Heart left ventricle (tissue), 16 donors: Measurements from ENCODE around the gene TRIM41. TPM values are rescaled to one million over a fixed set of nuclear protein-coding genes. Genes with fewer than 3 reads are reported as not detected.
A peak's percentile ranks its signal among the peaks of the same experiment; 100 is the strongest.

ENCODE experiments used
- ATAC-seq, 4 donors: fragments of 200-7000 bp; cut with Tn5 transposase; one replicate each; pipeline ENCODE4 v1.9.1; 2020 to 2022; ENCODE audit warnings: moderate library complexity in 4 of 4, mild to moderate bottlenecking in 3 of 4, moderate number of reproducible peaks in 1 of 4
- DNase-seq, 5 donors: peaks; one replicate each; pipeline ENCODE4 v3.0.0-alpha.2; 2020
- H3K27ac ChIP-seq, 12 donors: fragments of 200-600 bp; sonication (generic) in 4 of 12; one replicate each; pipeline versions ENCODE4 v1.5.0 to v1.8.0; 2016 to 2022; ENCODE audit warnings: mild to moderate bottlenecking in 2 of 12
- H3K27me3 ChIP-seq, 9 donors: fragments of 200-600 bp; sonication (generic) in 2 of 9; one replicate each; pipeline versions ENCODE4 v1.5.1 to v1.8.0; 2016 to 2022; ENCODE audit warnings: mild to moderate bottlenecking in 3 of 9
- H3K36me3 ChIP-seq, 9 donors: fragments of 200-600 bp; sonication (generic) in 2 of 9; one replicate each; pipeline versions ENCODE4 v1.5.0 to v1.8.0; 2018 to 2022; ENCODE audit warnings: mild to moderate bottlenecking in 2 of 9
- H3K4me1 ChIP-seq, 12 donors: fragments of 200-600 bp; sonication (generic) in 4 of 12; one replicate each; pipeline versions ENCODE4 v1.5.0 to v1.8.0; 2016 to 2022; ENCODE audit warnings: mild to moderate bottlenecking in 3 of 12
- H3K4me3 ChIP-seq, 12 donors: fragments of 200-600 bp; sonication (generic) in 4 of 12; one replicate each; pipeline versions ENCODE4 v1.5.0 to v1.8.0; 2017 to 2022; ENCODE audit warnings: mild to moderate bottlenecking in 9 of 12, moderate library complexity in 4 of 12
- H3K9me3 ChIP-seq, 12 donors: fragments of 200-600 bp; sonication (generic) in 4 of 12; one replicate each; pipeline versions ENCODE4 v1.5.0 to v1.8.0; 2016 to 2022; ENCODE audit warnings: mild to moderate bottlenecking in 1 of 12
- CTCF ChIP-seq, 12 donors: fragments of 200-600 bp; sonication (generic) in 4 of 12; IDR thresholded peaks; one replicate each; pipeline versions ENCODE4 v1.5.0 to v1.8.0; 2018 to 2022; ENCODE audit warnings: antibody characterized with exemption in 12 of 12, mild to moderate bottlenecking in 5 of 12
- POLR2A ChIP-seq, 2 donors: fragments of 450-650 bp; IDR thresholded peaks; one replicate each; pipeline ENCODE4 v1.6.1; 2017; ENCODE audit warnings: antibody characterized with exemption in 2 of 2, mild to moderate bottlenecking in 2 of 2, moderate library complexity in 2 of 2
- whole genome bisulfite sequencing, 4 donors: extraction: QIAGEN DNeasy Blood & Tissue Kit in 2 of 4; methylation state at CpG; one replicate each; pipeline versions ENCODE4 v1.1.5 to v1.1.7; 2013 to 2018; 5-methylcytosine and 5-hydroxymethylcytosine counted together
- intact Hi-C, 10 donors: fragments of 100-400 bp; cut with DNase I; formaldehyde crosslinking; loops; one replicate each; pipeline versions ENCODE4 v1.11.1 to v1.14.2; 2022
- polyA plus RNA-seq, 2 donors: library from polyadenylated mRNA; stranded (reverse); fragments of 200-250 nt; gene quantifications; one replicate each; pipeline ENCODE4 v1.2.3, GENCODE V29; 2013
- total RNA-seq, 9 donors: library from RNA; depleted of rRNA in 2 of 9; stranded (reverse); fragments of >200 nt in 2 of 9; fragmentation: NEBNext Ultra II Directional in 3 of 9; extraction: Animal tissue kit (Norgen Biotek cat#: 25700) in 3 of 9; gene quantifications; one replicate each; pipeline versions ENCODE4 v1.1.0 to v1.2.4, GENCODE V29; 2016 to 2023
- donor health status: ischemic (EF 13 %, LVEDD 7.1; RV severe dilation, severe dysfunction).
- donor health status: healthy with polysubstance abuse.
- donor health status: DM: no; HTN: yes; CAD: no.
- donor health status: DM: no; HTN: no; CAD: no.
- donor health status: ischemic (EF 25% LVEDD 6.9; RV normal size, moderate dysfunction).
- donor health status: ischemic (EF 25% LVEDD 5.7; RV mildly dilated, moderate dysfunction).
- donor health status: healthy.
- donor health status: DM: yes; HTN: yes; CAD: no.
- donor health status: ischemic (EF 35%, LVEDD 5.7; RV mildly dilated, moderate dysfunction).
- donor health status: nonischemic (EF 11% LVEDD 7.7; RV severe dilation, severe dysfunction).
- donor health status: DM: yes; HTN: yes; CAD: no.
- donor health status: PGD.
- donor health status: ischemic (EF 29% LVEDD 5.4; RV normal size, mild dysfunction).
- donor health status: nonischemic (EF 23%, LVEDD 6.1; RV moderate dilation, normal function).

Gene TRIM41
- total and polyA plus RNA-seq, 11 donors: 12.3 to 27.3 (median 22.4) TPM

- peak; percentile 68 to 79 (median 71) for DNase-seq
- no peaks in the 10 kb centered on the region for H3K9me3 ChIP-seq
- peaks cover 0 to 3% (median 0%) of the 10 kb centered on the region in 9 donors for H3K27me3 ChIP-seq
- intact Hi-C loops: loop anchor here in 5 of 10 donors (5.0 to 10.0 kb wide), 6 partner anchors 80 to 397 kb away; partner anchors contain the start of genes MGAT1 (in 1 of the 5), TRIM52 (in 1 of the 5) and ZFP62 (in 1 of the 5)
- H3K36me3 ChIP-seq: no peaks in the 10 kb centered on the region
- H3K27ac ChIP-seq: no peak overlapping the region
- no peak overlapping the region for H3K4me3 ChIP-seq
- 36 to 45% (median 41%) methylated on average over 25 of the region's 25 CpGs for WGBS, 4 donors
- ATAC-seq: peak; percentile 72 to 87 (median 86)
- H3K4me1 ChIP-seq: peaks cover 0 to 24% (median 5%) of the 10 kb centered on the region in 12 donors
- TF ChIP-seq POLR2A (IDR thresholded peaks at IDR 0.05): no peak
- peak; percentile 67 to 86 (median 80) for TF ChIP-seq CTCF (IDR thresholded peaks at IDR 0.05)
Observed at GRCh38 chr5:181181650-181182565, 41.2 kb upstream of the TRIM41 start.

- WGBS, 4 donors: 61 to 84% (median 68%) methylated on average over 12 of the region's 12 CpGs
Observed at GRCh38 chr5:181182651-181183050, 40.4 kb upstream of the TRIM41 start.

GRCh38 chr5:181184845-181185216, 38.2 kb upstream of the TRIM41 start:
- WGBS, 4 donors: 74 to 90% (median 86%) methylated on average over 16 of the region's 16 CpGs
- peak overlapping the region in 4 of 12 donors; percentile 9 to 49 (median 35) for H3K27ac ChIP-seq
- peak in 1 of 5 donors; percentile 11 for DNase-seq
- no peaks in the 10 kb centered on the region for H3K27me3 ChIP-seq
- H3K36me3 ChIP-seq: no peaks in the 10 kb centered on the region
- intact Hi-C loops: loop anchor here in 7 of 10 donors (5.0 to 10.0 kb wide), 7 partner anchors 37 to 400 kb away; partner anchors contain the start of genes TRIM52 (in 5 of the 7), MGAT1 (in 1 of the 7), TRIM41 (in 1 of the 7) and ZFP62 (in 1 of the 7)
- ATAC-seq: no peak
- peaks cover 0 to 33% (median 9%) of the 10 kb centered on the region in 12 donors for H3K4me1 ChIP-seq
- no peaks in the 10 kb centered on the region for H3K9me3 ChIP-seq
- no peak for TF ChIP-seq CTCF (IDR thresholded peaks at IDR 0.05)
- no peak for TF ChIP-seq POLR2A (IDR thresholded peaks at IDR 0.05)
- peak overlapping the region in 9 of 12 donors; percentile 30 to 67 (median 58) for H3K4me3 ChIP-seq

More at GRCh38 chr5:181182651-181183050, 40.4 kb upstream of the TRIM41 start:
- intact Hi-C loops: loop anchor here in 5 of 10 donors (5.0 to 10.0 kb wide), 6 partner anchors 80 to 398 kb away; partner anchors contain the start of genes MGAT1 (in 1 of the 5), TRIM52 (in 1 of the 5) and ZFP62 (in 1 of the 5)
- H3K4me1 ChIP-seq: peaks cover 0 to 30% (median 5%) of the 10 kb centered on the region in 12 donors
- H3K4me3 ChIP-seq: no peak overlapping the region
- no peak overlapping the region for H3K27ac ChIP-seq
- TF ChIP-seq CTCF (IDR thresholded peaks at IDR 0.05) (no peak), POLR2A (IDR thresholded peaks at IDR 0.05) (no peak)
- no peaks in the 10 kb centered on the region for H3K27me3 ChIP-seq
- no peaks in the 10 kb centered on the region for H3K36me3 ChIP-seq
- ATAC-seq (no peak), DNase-seq (peak in 1 of 5 donors; percentile 20)
- H3K9me3 ChIP-seq: no peaks in the 10 kb centered on the region

- Histone ChIP-seq H3K27ac (no peak overlapping the region), H3K36me3 (no peaks in the 10 kb centered on the region), H3K9me3 (no peaks in the 10 kb centered on the region), H3K4me3 (no peak overlapping the region), H3K4me1 (peaks cover 0 to 38% (median 9%) of the 10 kb centered on the region in 12 donors), H3K27me3 (no peaks in the 10 kb centered on the region)
- ATAC-seq (no peak), DNase-seq (peak in 1 of 5 donors; percentile 13)
- TF ChIP-seq POLR2A (IDR thresholded peaks at IDR 0.05) (no peak), CTCF (IDR thresholded peaks at IDR 0.05) (no peak)
- 92 to 96% (median 93%) methylated on average over 13 of the region's 13 CpGs for WGBS, 4 donors
- intact Hi-C loops: loop anchor here in 5 of 10 donors (5.0 to 10.0 kb wide), 6 partner anchors 37 to 401 kb away; partner anchors contain the start of genes TRIM52 (in 4 of the 5), MGAT1 (in 1 of the 5), TRIM41 (in 1 of the 5) and ZFP62 (in 1 of the 5)
Observed at GRCh38 chr5:181185560-181185959, 37.5 kb upstream of the TRIM41 start.
